SK-N-SH (cell line): ENCODE measurements around the gene SLC12A5.

Experiments
- EP300 ChIP-seq, 2 experiments: IDR thresholded peaks; 2 replicates each; pipeline versions ENCODE4 v1.4.0 to v1.6.1; 2012; ENCODE audit warnings: borderline replicate concordance in 1 of 2, low read depth in 1 of 2, low read length in 1 of 2
- NRF1 ChIP-seq: IDR thresholded peaks from 2 replicates; pipeline ENCODE4 v1.6.1; 2012; ENCODE audit warnings: low read depth, mild to moderate bottlenecking, low read length
- POLR2AphosphoS5 ChIP-seq: IDR thresholded peaks from 2 replicates; pipeline ENCODE4 v1.6.1; 2012; ENCODE audit warnings: low read depth, low read length
- TAF1 ChIP-seq: IDR thresholded peaks from 2 replicates; pipeline ENCODE4 v1.6.1; 2012; ENCODE audit warnings: low read depth, mild to moderate bottlenecking, low read length, moderate library complexity, borderline replicate concordance
- TEAD4 ChIP-seq: IDR thresholded peaks from 2 replicates; pipeline ENCODE4 v1.4.0; 2012; ENCODE audit warnings: mild to moderate bottlenecking, borderline replicate concordance; ENCODE audit not compliant: insufficient read depth
- TF ChIP-seq, protein P1 (sequence below): fragments of 200-600 bp; sonication (generic); IDR thresholded peaks from 2 replicates; pipeline ENCODE4 v1.6.1; 2017; ENCODE audit warnings: antibody characterized with exemption, mild to moderate bottlenecking, moderate library complexity
- TF ChIP-seq, protein P2 (sequence below): IDR thresholded peaks from 2 replicates; pipeline ENCODE4 v1.4.0; 2012; ENCODE audit warnings: low read depth

DNA sequence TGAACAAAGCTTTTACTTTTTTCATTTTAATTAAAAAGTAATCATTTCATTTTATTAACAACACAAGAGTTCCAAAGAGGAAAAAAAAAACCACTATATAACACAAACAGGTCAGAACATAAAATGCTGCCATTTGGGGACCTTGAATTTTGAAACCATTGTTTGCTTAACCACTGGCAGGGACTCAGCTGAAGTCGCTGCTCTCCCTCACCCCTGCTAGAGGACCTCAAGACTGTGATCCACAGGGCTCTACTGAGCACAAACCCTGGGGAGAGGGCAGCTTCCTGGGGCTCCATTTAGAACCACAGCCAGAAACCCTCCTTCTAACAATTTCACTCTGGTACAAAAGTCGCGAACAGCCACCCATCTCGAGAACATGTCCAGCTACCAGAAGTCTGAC, 32.0 kb downstream of the SLC12A5 start:
- TF ChIP-seq, protein P1, sequence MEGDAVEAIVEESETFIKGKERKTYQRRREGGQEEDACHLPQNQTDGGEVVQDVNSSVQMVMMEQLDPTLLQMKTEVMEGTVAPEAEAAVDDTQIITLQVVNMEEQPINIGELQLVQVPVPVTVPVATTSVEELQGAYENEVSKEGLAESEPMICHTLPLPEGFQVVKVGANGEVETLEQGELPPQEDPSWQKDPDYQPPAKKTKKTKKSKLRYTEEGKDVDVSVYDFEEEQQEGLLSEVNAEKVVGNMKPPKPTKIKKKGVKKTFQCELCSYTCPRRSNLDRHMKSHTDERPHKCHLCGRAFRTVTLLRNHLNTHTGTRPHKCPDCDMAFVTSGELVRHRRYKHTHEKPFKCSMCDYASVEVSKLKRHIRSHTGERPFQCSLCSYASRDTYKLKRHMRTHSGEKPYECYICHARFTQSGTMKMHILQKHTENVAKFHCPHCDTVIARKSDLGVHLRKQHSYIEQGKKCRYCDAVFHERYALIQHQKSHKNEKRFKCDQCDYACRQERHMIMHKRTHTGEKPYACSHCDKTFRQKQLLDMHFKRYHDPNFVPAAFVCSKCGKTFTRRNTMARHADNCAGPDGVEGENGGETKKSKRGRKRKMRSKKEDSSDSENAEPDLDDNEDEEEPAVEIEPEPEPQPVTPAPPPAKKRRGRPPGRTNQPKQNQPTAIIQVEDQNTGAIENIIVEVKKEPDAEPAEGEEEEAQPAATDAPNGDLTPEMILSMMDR, result no peak
- TF ChIP-seq, protein P2, sequence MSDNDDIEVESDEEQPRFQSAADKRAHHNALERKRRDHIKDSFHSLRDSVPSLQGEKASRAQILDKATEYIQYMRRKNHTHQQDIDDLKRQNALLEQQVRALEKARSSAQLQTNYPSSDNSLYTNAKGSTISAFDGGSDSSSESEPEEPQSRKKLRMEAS, result no peak
- TF ChIP-seq TAF1 (no peak), POLR2AphosphoS5 (no peak), NRF1 (no peak), EP300 (IDR thresholded peaks at IDR 0.05; ENCODE audit: borderline replicate concordance in 1 of 2, low read depth in 1 of 2, low read length in 1 of 2) (no peak), TEAD4 (no peak)
